H9 (cell line): ENCODE data around the gene PRKAG2. TPM values are rescaled to one million over a fixed set of nuclear protein-coding genes. Genes with fewer than 3 reads are reported as not detected.

Experiments used
- DNase-seq: peaks from one replicate; pipeline ENCODE4 v3.0.0-alpha.2; 2017
- H2AFZ ChIP-seq: one replicate; pipeline ENCODE4 v1.6.1; 2013; ENCODE audit warnings: mild to moderate bottlenecking, low read length, control low read depth, moderate library complexity
- H2AK5ac ChIP-seq: 2 replicates; pipeline ENCODE4 v1.6.1; 2013; ENCODE audit warnings: low read length, control low read depth, mixed read lengths; ENCODE audit not compliant: insufficient read length
- H2BK120ac ChIP-seq: one replicate; pipeline ENCODE4 v1.6.1; 2013; ENCODE audit warnings: low read depth, mild to moderate bottlenecking, low read length, control low read depth, inconsistent platforms; ENCODE audit not compliant: poor library complexity, severe bottlenecking
- H2BK12ac ChIP-seq: 2 replicates; pipeline ENCODE4 v1.6.1; 2013; ENCODE audit warnings: low read length, control low read depth, mixed read lengths, low read depth; ENCODE audit not compliant: insufficient read length
- H2BK15ac ChIP-seq: 2 replicates; pipeline ENCODE4 v1.6.1; 2013; ENCODE audit warnings: low read depth, low read length, control low read depth
- H2BK20ac ChIP-seq: one replicate; pipeline ENCODE4 v1.6.1; 2013; ENCODE audit warnings: low read depth, mild to moderate bottlenecking, low read length, control low read depth, inconsistent platforms; ENCODE audit not compliant: poor library complexity, severe bottlenecking
- H2BK5ac ChIP-seq: 2 replicates; pipeline ENCODE4 v1.6.1; 2013; ENCODE audit warnings: low read length, control low read depth, mixed read lengths; ENCODE audit not compliant: insufficient read length
- H3K14ac ChIP-seq: 2 replicates; pipeline ENCODE4 v1.6.1; 2013; ENCODE audit warnings: low read length, control low read depth; ENCODE audit not compliant: insufficient read depth
- H3K18ac ChIP-seq: 2 replicates; pipeline ENCODE4 v1.6.1; 2013; ENCODE audit warnings: low read depth, mild to moderate bottlenecking, mixed read lengths, low read length, control low read depth; ENCODE audit not compliant: insufficient read length
- H3K23ac ChIP-seq: 2 replicates; pipeline ENCODE4 v1.6.1; 2013; ENCODE audit warnings: low read length, control low read depth, mixed read lengths, low read depth; ENCODE audit not compliant: insufficient read length
- H3K23me2 ChIP-seq: 2 replicates; pipeline ENCODE4 v1.6.1; 2013; ENCODE audit warnings: low read depth, mild to moderate bottlenecking, mixed read lengths, low read length, control low read depth; ENCODE audit not compliant: insufficient read length, poor library complexity, severe bottlenecking
- H3K27ac ChIP-seq: 2 replicates; pipeline ENCODE4 v1.5.1; 2013; ENCODE audit warnings: low read length, control low read depth, mixed read lengths, low read depth; ENCODE audit not compliant: insufficient read length
- H3K27me3 ChIP-seq: 2 replicates; pipeline ENCODE4 v1.6.1; 2013; ENCODE audit warnings: low read length, control low read depth, inconsistent platforms; ENCODE audit not compliant: insufficient read depth
- H3K4ac ChIP-seq: 2 replicates; pipeline ENCODE4 v1.6.1; 2013; ENCODE audit warnings: low read depth, mild to moderate bottlenecking, control low read depth, inconsistent platforms, low read length, moderate library complexity
- H3K4me1 ChIP-seq: 2 replicates; pipeline ENCODE4 v1.6.1; 2013; ENCODE audit warnings: low read length, control low read depth, inconsistent platforms; ENCODE audit not compliant: insufficient read depth
- H3K4me2 ChIP-seq: 2 replicates; pipeline ENCODE4 v1.6.1; 2013; ENCODE audit warnings: low read length, control low read depth, mixed read lengths; ENCODE audit not compliant: insufficient read length, insufficient read depth
- H3K56ac ChIP-seq: 2 replicates; pipeline ENCODE4 v1.6.1; 2013; ENCODE audit warnings: low read depth, mild to moderate bottlenecking, mixed read lengths, low read length, control low read depth; ENCODE audit not compliant: insufficient read length
- H3K79me1 ChIP-seq: 2 replicates; pipeline ENCODE4 v1.6.1; 2013; ENCODE audit warnings: low read depth, mild to moderate bottlenecking, moderate library complexity, low read length, control low read depth, inconsistent platforms; ENCODE audit not compliant: insufficient read depth, poor library complexity, severe bottlenecking
- H3K79me2 ChIP-seq: 2 replicates; pipeline ENCODE4 v1.6.1; 2013; ENCODE audit warnings: low read length, control low read depth, inconsistent platforms; ENCODE audit not compliant: insufficient read depth
- H3K9ac ChIP-seq: 2 replicates; pipeline ENCODE4 v1.6.1; 2013; ENCODE audit warnings: low read length, control low read depth, mixed read lengths; ENCODE audit not compliant: insufficient read length; ENCODE audit errors: extremely low read depth
- H3K9me3 ChIP-seq: one replicate; pipeline ENCODE4 v1.6.1; 2013; ENCODE audit warnings: low read depth, low read length, inconsistent platforms; ENCODE audit not compliant: control insufficient read depth
- H3T11ph ChIP-seq: one replicate; pipeline ENCODE4 v1.6.1; 2013; ENCODE audit warnings: mild to moderate bottlenecking, low read length, control low read depth, inconsistent platforms
- H4K20me1 ChIP-seq: one replicate; pipeline ENCODE4 v1.6.1; 2013; ENCODE audit not compliant: control insufficient read depth, insufficient read length, insufficient read depth
- H4K5ac ChIP-seq: 2 replicates; pipeline ENCODE4 v1.6.1; 2013; ENCODE audit warnings: low read depth, mild to moderate bottlenecking, mixed read lengths, low read length, control low read depth; ENCODE audit not compliant: insufficient read length
- H4K8ac ChIP-seq: replicated peaks from 2 replicates; pipeline ENCODE4 v1.6.1; 2013; ENCODE audit warnings: low read length, control low read depth, mixed read lengths, low read depth; ENCODE audit not compliant: insufficient read length
- H4K91ac ChIP-seq: 2 replicates; pipeline ENCODE4 v1.6.1; 2013; ENCODE audit warnings: low read depth, mild to moderate bottlenecking, moderate library complexity, mixed read lengths, low read length, control low read depth; ENCODE audit not compliant: insufficient read length
- H3K27ac Mint-ChIP-seq, 3 experiments: 2 replicates in 2 of 3; 3 replicates in 1 of 3; pipeline ENCODE4 v1.8.0; 2020 to 2021; ENCODE audit warnings: mixed read lengths in 3 of 3, mild to moderate bottlenecking in 1 of 3, moderate library complexity in 1 of 3
- H3K27me3 Mint-ChIP-seq: 2 replicates; pipeline ENCODE4 v1.8.0; 2021; ENCODE audit warnings: low read depth, mild to moderate bottlenecking, moderate library complexity, mixed read lengths
- H3K36me3 Mint-ChIP-seq, 3 experiments: 2 replicates in 2 of 3; 3 replicates in 1 of 3; pipeline ENCODE4 v1.8.0; 2020 to 2021; ENCODE audit warnings: low read depth in 3 of 3, mixed read lengths in 3 of 3; ENCODE audit not compliant: insufficient read depth in 1 of 3
- H3K4me1 Mint-ChIP-seq, 2 experiments: 2 replicates each; pipeline ENCODE4 v1.8.0; 2020; ENCODE audit warnings: mixed read lengths in 2 of 2
- H3K4me3 Mint-ChIP-seq, 2 experiments: 2 replicates in 1 of 2; 3 replicates in 1 of 2; pipeline ENCODE4 v1.8.0; 2020 to 2021; ENCODE audit warnings: mild to moderate bottlenecking in 2 of 2, mixed read lengths in 2 of 2, moderate library complexity in 1 of 2
- H3K9me3 Mint-ChIP-seq, 2 experiments: 2 replicates in 1 of 2; 3 replicates in 1 of 2; pipeline ENCODE4 v1.8.0; 2020; ENCODE audit warnings: mild to moderate bottlenecking in 2 of 2, mixed read lengths in 2 of 2, moderate library complexity in 1 of 2
- WGBS: extraction: QIAGEN DNeasy Blood & Tissue Kit; methylation state at CpG from one replicate; pipeline ENCODE4 v1.1.7; 2013; ENCODE audit warnings: missing lambda C conversion rate, low lambda C conversion rate, mixed read lengths; ENCODE audit not compliant: insufficient read length; ENCODE audit errors: extremely low coverage; 5-methylcytosine and 5-hydroxymethylcytosine counted together
- total RNA-seq: library from RNA; stranded (reverse); gene quantifications from 2 replicates; pipeline ENCODE4 v1.2.1, GENCODE V29; 2021
- TF ChIP-seq, protein P1 (sequence below): fragments of 200-600 bp; sonication (generic); conservative IDR thresholded peaks from 3 replicates; pipeline ENCODE4 v1.8.0; 2021; ENCODE audit warnings: antibody characterized with exemption, mild to moderate bottlenecking

Gene PRKAG2
- total RNA-seq, 1 experiment from 2014 or later: 11.8 TPM

DNA sequence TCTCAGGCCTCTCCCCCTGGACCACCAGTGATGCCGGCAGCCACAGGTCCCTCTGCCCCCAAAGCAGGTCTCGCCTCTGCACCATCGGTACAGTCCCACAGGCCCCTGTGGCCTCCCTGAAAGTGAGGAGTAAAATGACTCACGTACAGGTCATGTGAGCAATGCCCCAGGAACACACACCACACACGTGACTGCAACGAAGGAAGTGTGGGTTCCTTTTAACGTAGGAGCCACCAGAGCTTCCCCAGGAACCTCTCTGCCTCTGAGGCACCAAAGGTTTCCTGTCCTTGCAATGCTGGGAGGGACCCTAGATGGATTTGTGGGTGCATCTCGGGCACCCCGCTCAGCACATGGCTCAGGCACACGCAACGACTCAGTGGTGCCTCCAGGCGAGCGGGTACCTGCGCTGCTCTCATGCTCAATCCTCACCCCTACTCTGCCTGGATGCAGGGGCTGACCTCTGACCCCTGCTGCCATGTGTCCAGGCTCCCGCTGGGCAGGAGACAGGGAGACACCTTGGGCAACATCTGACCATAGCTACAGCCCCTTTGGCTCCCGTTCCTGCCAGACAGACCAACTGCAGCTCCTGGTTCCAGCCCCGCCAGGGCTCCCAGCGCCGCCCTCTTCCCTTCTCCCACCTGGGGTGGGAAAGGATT is 120.7 kb downstream of the PRKAG2 start:
- Histone ChIP-seq H2BK12ac (no peak overlapping the region), H2BK120ac (no peak overlapping the region), H4K5ac (no peak overlapping the region), H3K23ac (no peak overlapping the region), H3K4ac (no peak overlapping the region), H3K27me3 (no peaks in the 10 kb centered on the region), H3K14ac (no peak overlapping the region), H2BK5ac (no peak overlapping the region), H4K8ac (no peak overlapping the region), H2AFZ (no peak overlapping the region), H3K23me2 (no peaks in the 10 kb centered on the region), H3K79me2 (no peaks in the 10 kb centered on the region), H4K20me1 (no peaks in the 10 kb centered on the region), H4K91ac (no peak overlapping the region), H3K4me1 (peaks cover 4% of the 10 kb centered on the region; the same call in 1 of the 2 replicates), H3K56ac (no peak overlapping the region), H3K4me2 (no peak overlapping the region), H2AK5ac (no peak overlapping the region), H3T11ph (no peak overlapping the region), H3K79me1 (no peaks in the 10 kb centered on the region), H3K9ac (no peak overlapping the region), H2BK20ac (no peak overlapping the region), H3K27ac (no peak overlapping the region), H3K18ac (no peak overlapping the region), H3K9me3 (no peaks in the 10 kb centered on the region), H2BK15ac (no peak overlapping the region)
- Mint-ChIP-seq H3K27me3 (peaks cover 19% of the 10 kb centered on the region), H3K4me1 (peaks cover 29 to 39% of the 10 kb centered on the region in 2 experiments), H3K27ac (peak overlapping the region in 2 of 3 experiments; percentile 55 to 92; a peak in 2 of 7 replicates), H3K4me3 (no peak overlapping the region), H3K36me3 (no peaks in the 10 kb centered on the region), H3K9me3 (no peaks in the 10 kb centered on the region; a peak in 3 of 5 replicates)
- TF ChIP-seq, protein P1, sequence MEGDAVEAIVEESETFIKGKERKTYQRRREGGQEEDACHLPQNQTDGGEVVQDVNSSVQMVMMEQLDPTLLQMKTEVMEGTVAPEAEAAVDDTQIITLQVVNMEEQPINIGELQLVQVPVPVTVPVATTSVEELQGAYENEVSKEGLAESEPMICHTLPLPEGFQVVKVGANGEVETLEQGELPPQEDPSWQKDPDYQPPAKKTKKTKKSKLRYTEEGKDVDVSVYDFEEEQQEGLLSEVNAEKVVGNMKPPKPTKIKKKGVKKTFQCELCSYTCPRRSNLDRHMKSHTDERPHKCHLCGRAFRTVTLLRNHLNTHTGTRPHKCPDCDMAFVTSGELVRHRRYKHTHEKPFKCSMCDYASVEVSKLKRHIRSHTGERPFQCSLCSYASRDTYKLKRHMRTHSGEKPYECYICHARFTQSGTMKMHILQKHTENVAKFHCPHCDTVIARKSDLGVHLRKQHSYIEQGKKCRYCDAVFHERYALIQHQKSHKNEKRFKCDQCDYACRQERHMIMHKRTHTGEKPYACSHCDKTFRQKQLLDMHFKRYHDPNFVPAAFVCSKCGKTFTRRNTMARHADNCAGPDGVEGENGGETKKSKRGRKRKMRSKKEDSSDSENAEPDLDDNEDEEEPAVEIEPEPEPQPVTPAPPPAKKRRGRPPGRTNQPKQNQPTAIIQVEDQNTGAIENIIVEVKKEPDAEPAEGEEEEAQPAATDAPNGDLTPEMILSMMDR: no peak
- no peak for DNase-seq
- no CpG with 5 or more reads among the region's 19 CpGs for WGBS
